HepG2 (cell line): ENCODE data around the gene PLA2G4A. TPM values are rescaled to one million over a fixed set of nuclear protein-coding genes. Genes with fewer than 3 reads are reported as not detected.
"Not testable (repeated sequence)": the region's sequence is repeated elsewhere in the genome, so short reads cannot be mapped to it uniquely, and the experiment has no call there.

Experiments used
- ATAC-seq: fragments of 200-7000 bp; cut with Tn5 transposase; 3 replicates; pipeline ENCODE4 v1.9.1; 2020; ENCODE audit warnings: mild to moderate bottlenecking, moderate library complexity
- BruUV-seq: library from RNA; stranded (reverse); fragments of 400-500 nt; replicated peaks from 2 replicates; lab custom pipeline; 2021; lab: Mats Ljungman, UMichigan
- CTCF ChIA-PET: fragments of 300-600 bp; formaldehyde crosslinking; extraction: SDS; loops from one replicate; lab custom pipeline; 2021; ENCODE audit warnings: low total read pairs, inconsistent platforms, low intra/inter-chr PET ratio; lab: Yijun Ruan, JAX
- POLR2A ChIA-PET: fragments of 350-600 bp; sonication (Branson Sonifier 250); formaldehyde crosslinking; loops from one replicate; lab custom pipeline; 2020; ENCODE audit warnings: antibody characterized with exemption, inconsistent platforms; lab: Yijun Ruan, JAX
- DNase-seq: peaks from one replicate; pipeline ENCODE4 v3.0.0-alpha.2; 2015; ENCODE audit warnings: low spot score
- FAIRE-seq: peaks from 3 replicates; lab custom pipeline; 2011; peaks lifted over from hg19 to GRCh38; lab: Jason Lieb, UNC
- H2AFZ ChIP-seq: one replicate; pipeline ENCODE4 v1.6.1; 2011; ENCODE audit warnings: low read length, inconsistent platforms
- H3K27ac ChIP-seq: fragments of 300-600 bp; 3 replicates; pipeline ENCODE4 v1.8.0; 2011; ENCODE audit warnings: mixed run types, mild to moderate bottlenecking, mixed read lengths, low read length, inconsistent platforms; ENCODE audit not compliant: insufficient read depth; ENCODE audit errors: extremely low read length
- H3K27me3 ChIP-seq, 2 experiments: fragments of 200-600 bp in 1 of 2; 2 replicates in 1 of 2; 3 replicates in 1 of 2; pipeline versions ENCODE4 v1.6.0 to v1.8.0; 2011; ENCODE audit warnings: low read length in 2 of 2, mild to moderate bottlenecking in 2 of 2, moderate library complexity in 2 of 2, inconsistent platforms in 1 of 2; ENCODE audit not compliant: insufficient read depth in 2 of 2, control insufficient read depth in 1 of 2
- H3K36me3 ChIP-seq, 2 experiments: fragments of 200-600 bp in 1 of 2; replicated peaks in 1 of 2; 2 replicates in 1 of 2; 3 replicates in 1 of 2; pipeline versions ENCODE4 v1.5.1 to v1.8.0; 2011; ENCODE audit warnings: low read length in 2 of 2, inconsistent platforms in 1 of 2; ENCODE audit not compliant: insufficient read depth in 2 of 2, control insufficient read depth in 1 of 2
- H3K4me1 ChIP-seq: 2 replicates; pipeline ENCODE4 v1.5.1; 2012; ENCODE audit warnings: low read length, inconsistent platforms; ENCODE audit not compliant: insufficient read depth
- H3K4me2 ChIP-seq: 2 replicates; pipeline ENCODE4 v1.6.0; 2011; ENCODE audit warnings: low read depth, low read length, inconsistent platforms
- H3K4me3 ChIP-seq, 3 experiments: fragments of 200-600 bp in 1 of 3; sonication (generic), shearing (Covaris generic) in 1 of 3; replicated peaks in 1 of 3; 2 replicates each; pipeline ENCODE4 v1.5.1; 2011 to 2016; ENCODE audit warnings: low read length in 3 of 3, inconsistent platforms in 2 of 3, low read depth in 2 of 3, mild to moderate bottlenecking in 2 of 3, control low read depth in 1 of 3, mixed read lengths in 1 of 3; ENCODE audit not compliant: insufficient read depth in 1 of 3
- H3K79me2 ChIP-seq: one replicate; pipeline ENCODE4 v1.6.1; 2011; ENCODE audit warnings: low read length, inconsistent platforms; ENCODE audit not compliant: insufficient read depth
- H3K9ac ChIP-seq: 2 replicates; pipeline ENCODE4 v1.6.0; 2011; ENCODE audit warnings: mild to moderate bottlenecking, low read depth, low read length, inconsistent platforms; ENCODE audit not compliant: insufficient read depth
- H3K9me3 ChIP-seq: 2 replicates; pipeline ENCODE4 v1.5.1; 2012; ENCODE audit warnings: mild to moderate bottlenecking, low read length
- H4K20me1 ChIP-seq: 2 replicates; pipeline ENCODE4 v1.6.0; 2011; ENCODE audit warnings: inconsistent platforms, mild to moderate bottlenecking, low read length, moderate library complexity; ENCODE audit not compliant: insufficient read depth
- ARID2 ChIP-seq: sonication (generic); formaldehyde crosslinking; IDR thresholded peaks from 2 replicates; pipeline ENCODE4 v1.8.1; 2022; ENCODE audit warnings: mild to moderate bottlenecking, missing genetic modification reagents, borderline replicate concordance
- CERS6 ChIP-seq: sonication (generic); formaldehyde crosslinking; IDR thresholded peaks from 2 replicates; pipeline ENCODE4 v1.5.0; 2020; ENCODE audit warnings: missing genetic modification reagents
- FOXC1 ChIP-seq: sonication (generic); formaldehyde crosslinking; IDR thresholded peaks from 2 replicates; pipeline ENCODE4 v1.8.0; 2022; ENCODE audit warnings: mild to moderate bottlenecking, missing genetic modification reagents, borderline replicate concordance
- FOXP1 ChIP-seq, 2 experiments: fragments of 450-650 bp in 1 of 2; IDR thresholded peaks; 2 replicates each; pipeline ENCODE4 v1.6.1; 2017 to 2018; ENCODE audit warnings: antibody characterized with exemption in 1 of 2
- HCFC1 ChIP-seq: fragments of 150-350 bp; IDR thresholded peaks from 2 replicates; pipeline ENCODE4 v1.6.1; 2014; ENCODE audit warnings: low read depth, low read length
- KMT2B ChIP-seq: IDR thresholded peaks from 2 replicates; pipeline ENCODE4 v1.6.1; 2016; ENCODE audit warnings: missing genetic modification reagents, missing compliant biosample characterization
- NFE2L1 ChIP-seq: sonication (generic); formaldehyde crosslinking; IDR thresholded peaks from 2 replicates; pipeline ENCODE4 v1.4.0; 2020; ENCODE audit warnings: missing genetic modification reagents, mild to moderate bottlenecking, borderline replicate concordance
- NFE2L2 ChIP-seq: fragments of 150-350 bp; IDR thresholded peaks from 2 replicates; pipeline ENCODE4 v1.6.1; 2014; ENCODE audit warnings: low read length
- RAD51 ChIP-seq: fragments of 450-650 bp; IDR thresholded peaks from 2 replicates; pipeline ENCODE4 v1.6.1; 2016; ENCODE audit warnings: borderline replicate concordance
- REXO4 ChIP-seq: sonication (generic); formaldehyde crosslinking; IDR thresholded peaks from 2 replicates; pipeline ENCODE4 v1.8.0; 2022; ENCODE audit warnings: missing genetic modification reagents, mild to moderate bottlenecking, borderline replicate concordance
- SIN3B ChIP-seq: fragments of 150-350 bp; IDR thresholded peaks from 2 replicates; pipeline ENCODE4 v1.6.1; 2014; ENCODE audit warnings: low read length
- XBP1 ChIP-seq: sonication (generic); formaldehyde crosslinking; IDR thresholded peaks from 2 replicates; pipeline ENCODE4 v1.5.0; 2020; ENCODE audit warnings: missing genetic modification reagents
- ZBTB21 ChIP-seq: sonication (generic); formaldehyde crosslinking; IDR thresholded peaks from 2 replicates; pipeline ENCODE4 v1.4.0; 2020; ENCODE audit warnings: missing genetic modification reagents
- ZBTB38 ChIP-seq: sonication (generic); formaldehyde crosslinking; IDR thresholded peaks from 2 replicates; pipeline ENCODE4 v1.5.1; 2020; ENCODE audit warnings: mild to moderate bottlenecking, missing genetic modification reagents
- ZNF430 ChIP-seq: sonication (generic); formaldehyde crosslinking; IDR thresholded peaks from 2 replicates; pipeline ENCODE4 v1.9.0; 2021; ENCODE audit warnings: mild to moderate bottlenecking, missing genetic modification reagents
- ZNF451 ChIP-seq: sonication (generic); formaldehyde crosslinking; IDR thresholded peaks from 2 replicates; pipeline ENCODE4 v1.5.0; 2020; ENCODE audit warnings: mild to moderate bottlenecking, missing genetic modification reagents
- ZNF543 ChIP-seq: sonication (generic); formaldehyde crosslinking; IDR thresholded peaks from 2 replicates; pipeline ENCODE4 v1.4.0; 2020; ENCODE audit warnings: mild to moderate bottlenecking, missing genetic modification reagents
- ZNF552 ChIP-seq: sonication (generic); formaldehyde crosslinking; IDR thresholded peaks from 2 replicates; pipeline ENCODE4 v1.9.0; 2022; ENCODE audit warnings: missing genetic modification reagents, mild to moderate bottlenecking, borderline replicate concordance
- ZNF564 ChIP-seq: sonication (generic); formaldehyde crosslinking; IDR thresholded peaks from 2 replicates; pipeline ENCODE4 v1.8.1; 2023; ENCODE audit warnings: mild to moderate bottlenecking, missing genetic modification reagents
- ZNF644 ChIP-seq: IDR thresholded peaks from 2 replicates; pipeline ENCODE4 v1.6.1; 2016; ENCODE audit warnings: low read depth
- WGBS: methylation state at CpG from one replicate; pipeline ENCODE4 v1.1.6; 2017; ENCODE audit warnings: low lambda C conversion rate; 5-methylcytosine and 5-hydroxymethylcytosine counted together
- in situ Hi-C: cut with HindIII; loops from 2 replicates; pipeline ENCODE4 v1.10.0; 2017; ENCODE audit warnings: low pct_unique_long_range_greater_than_20kb; ENCODE audit not compliant: extremely low pct_ligation_motif_present
- intact Hi-C: fragments of 100-400 bp; cut with micrococcal nuclease; formaldehyde crosslinking; loops from one replicate; pipeline ENCODE4 v1.10.0; 2022; ENCODE audit not compliant: unreplicated experiment
- polyA plus RNA-seq, 8 experiments: library from polyadenylated mRNA; depleted of rRNA in 3 of 8; stranded (reverse) in 7 of 8; unstranded in 1 of 8; fragments of >200 nt; fragmentation: Illumina TruSeq in 4 of 8; extraction: Trizol in 4 of 8; gene quantifications; 2 replicates each; pipeline versions ENCODE4 v1.2.1 to v1.2.3, GENCODE V29; 2011 to 2016; ENCODE audit warnings: low read depth in 4 of 8, missing spikeins in 1 of 8, mixed read lengths in 1 of 8; ENCODE audit not compliant: insufficient read depth in 1 of 8
- total RNA-seq, 5 experiments: library from RNA; depleted of rRNA; stranded (reverse); fragments of >200 nt; fragmentation: Illumina TruSeq; extraction: Trizol; gene quantifications; 2 replicates each; pipeline ENCODE4 v1.2.3, GENCODE V29; 2016; ENCODE audit warnings: low read depth in 1 of 5

PLA2G4A gene
- total and polyA plus RNA-seq, 2 of the 13 experiments (the other 11 are each of a cell fraction or from before 2014, with no cell fraction given), result not detected

- H3K4me3 ChIP-seq, H3K36me3 ChIP-seq, ATAC-seq, H4K20me1 ChIP-seq, POLR2A ChIA-PET, H3K27me3 ChIP-seq, CTCF ChIA-PET, H3K27ac ChIP-seq, DNase-seq, H3K79me2 ChIP-seq, in situ Hi-C loops, H2AFZ ChIP-seq, H3K4me2 ChIP-seq, H3K4me1 ChIP-seq, H3K9ac ChIP-seq, H3K9me3 ChIP-seq, intact Hi-C loops, BruUV-seq, FAIRE-seq: not testable (repeated sequence)
- 0% methylated on average over 1 of the region's 4 CpGs for WGBS
Observed at GRCh38 chr1:186922814-186923213, 94.1 kb downstream of the PLA2G4A start.

- CTCF ChIA-PET, result no interaction called here
- intact Hi-C loops (no loop called here), in situ Hi-C loops (no loop called here)
Observed at GRCh38 chr1:186923486-186923885, 94.7 kb downstream of the PLA2G4A start.

More at GRCh38 chr1:186923486-186923885, 94.7 kb downstream of the PLA2G4A start:
- no TSS peak for BruUV-seq
- Histone ChIP-seq H3K79me2 (no peaks in the 10 kb centered on the region), H3K4me3 (no peak overlapping the region), H3K9me3 (no peaks in the 10 kb centered on the region), H3K4me2 (no peak overlapping the region), H3K27me3 (no peaks in the 10 kb centered on the region; a peak in 1 of 5 replicates), H3K9ac (no peak overlapping the region), H2AFZ (no peak overlapping the region), H3K27ac (no peak overlapping the region), H4K20me1 (no peaks in the 10 kb centered on the region), H3K4me1 (no peaks in the 10 kb centered on the region), H3K36me3 (no peaks in the 10 kb centered on the region)
- DNase-seq, result no peak
- no peak for ATAC-seq
- no peak for TF ChIP-seq FOXC1 (CRISPR knock-in tag)
- no peak for TF ChIP-seq NFE2L2
- no peak for TF ChIP-seq ZBTB21 (CRISPR knock-in tag)
- no peak for TF ChIP-seq NFE2L1
- no peak for TF ChIP-seq RAD51
- no peak for TF ChIP-seq SIN3B
- no peak for TF ChIP-seq CERS6
- TF ChIP-seq KMT2B (CRISPR knock-in tag), result no peak
- TF ChIP-seq ZNF430 (CRISPR knock-in tag), result no peak
- TF ChIP-seq ZNF564 (CRISPR knock-in tag), result no peak
- TF ChIP-seq FOXP1 (IDR thresholded peaks at IDR 0.05), result no peak
- no peak for TF ChIP-seq FOXP1 (CRISPR knock-in tag; IDR thresholded peaks at IDR 0.05)
- TF ChIP-seq ARID2 (CRISPR knock-in tag), result no peak
- no peak for TF ChIP-seq REXO4 (CRISPR knock-in tag)
- no peak for TF ChIP-seq ZBTB38 (CRISPR knock-in tag)
- no peak for TF ChIP-seq HCFC1
- TF ChIP-seq XBP1, result no peak
- no peak for TF ChIP-seq ZNF543 (CRISPR knock-in tag)
- no peak for TF ChIP-seq ZNF552
- no peak for TF ChIP-seq ZNF451
- TF ChIP-seq ZNF644 (CRISPR knock-in tag), result no peak
- WGBS, result 1% methylated on average over 2 of the region's 2 CpGs
- POLR2A ChIA-PET, result no interaction called here
- no peak for FAIRE-seq
